ENCODE measurements around the gene NEK10. TPM values are rescaled to one million over a fixed set of nuclear protein-coding genes. Genes with fewer than 3 reads are reported as not detected.

NEK10 gene
- total RNA-seq, 1 experiment from 2014 or later = 1.7 TPM

DNA sequence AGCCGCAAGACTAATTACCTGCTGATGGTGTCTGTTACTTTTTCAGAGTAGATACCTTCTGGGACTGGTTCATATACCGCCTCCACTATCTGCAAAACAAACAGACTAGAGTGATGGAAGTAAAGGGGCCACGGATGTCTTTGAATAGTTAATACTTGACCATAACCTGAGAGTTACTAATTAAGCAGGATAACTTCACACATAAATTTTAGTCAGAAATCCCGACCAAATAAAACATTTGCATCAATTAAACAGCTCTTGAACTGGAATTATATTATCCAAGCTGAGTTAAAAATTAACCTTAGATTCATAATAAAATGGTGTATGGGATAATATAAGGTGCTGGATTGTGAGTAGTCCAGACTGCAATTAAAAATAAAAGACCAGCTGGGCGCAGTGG lies 167.7 kb downstream of the NEK10 start:
- H2AFZ ChIP-seq (ENCODE audit: low read length) = no peak overlapping the region
- H3K9me2 ChIP-seq (replicated peaks; ENCODE audit: low read length) = no peaks in the 10 kb centered on the region
- no peaks in the 10 kb centered on the region for H3K36me3 ChIP-seq (ENCODE audit: low read depth, low read length)
- CTCF ChIA-PET = no interaction called here
- no peaks in the 10 kb centered on the region for H3K9me3 ChIP-seq (ENCODE audit: low read length)
- H3K27me3 ChIP-seq (ENCODE audit: low read length) = peaks cover 10% of the 10 kb centered on the region; the same call in 1 of the 2 replicates
- no peaks in the 10 kb centered on the region for H3F3A ChIP-seq (ENCODE audit: low read length, unreplicated experiment)
- no peaks in the 10 kb centered on the region for H3K4me1 ChIP-seq (ENCODE audit: insufficient read depth, low read length)
- no peak overlapping the region for H3K4me2 ChIP-seq (ENCODE audit: low read length)
- DNase-seq (no peak), ATAC-seq (no peak)
- intact Hi-C loops (cut with micrococcal nuclease) = no loop called here
- no TSS peak for BruUV-seq (replicated peaks)
- H3K4me3 ChIP-seq (ENCODE audit: low read length) = no peak overlapping the region
- H3K79me2 ChIP-seq (ENCODE audit: low read length) = no peaks in the 10 kb centered on the region
- H3K9ac ChIP-seq (ENCODE audit: low read length) = no peak overlapping the region
- POLR2A ChIA-PET (ENCODE audit: unreplicated experiment) = no interaction called here
- H4K20me1 ChIP-seq (ENCODE audit: low read length) = no peaks in the 10 kb centered on the region
- H3K27ac ChIP-seq (ENCODE audit: low read length) = no peak overlapping the region
- no peak for TF ChIP-seq EZH2phosphoT487 (IDR thresholded peaks at IDR 0.05; ENCODE audit: borderline replicate concordance, low read length)
- no peak for TF ChIP-seq EZH2 (IDR thresholded peaks at IDR 0.05; ENCODE audit: low read length, unreplicated experiment)
- TF ChIP-seq, protein P1, sequence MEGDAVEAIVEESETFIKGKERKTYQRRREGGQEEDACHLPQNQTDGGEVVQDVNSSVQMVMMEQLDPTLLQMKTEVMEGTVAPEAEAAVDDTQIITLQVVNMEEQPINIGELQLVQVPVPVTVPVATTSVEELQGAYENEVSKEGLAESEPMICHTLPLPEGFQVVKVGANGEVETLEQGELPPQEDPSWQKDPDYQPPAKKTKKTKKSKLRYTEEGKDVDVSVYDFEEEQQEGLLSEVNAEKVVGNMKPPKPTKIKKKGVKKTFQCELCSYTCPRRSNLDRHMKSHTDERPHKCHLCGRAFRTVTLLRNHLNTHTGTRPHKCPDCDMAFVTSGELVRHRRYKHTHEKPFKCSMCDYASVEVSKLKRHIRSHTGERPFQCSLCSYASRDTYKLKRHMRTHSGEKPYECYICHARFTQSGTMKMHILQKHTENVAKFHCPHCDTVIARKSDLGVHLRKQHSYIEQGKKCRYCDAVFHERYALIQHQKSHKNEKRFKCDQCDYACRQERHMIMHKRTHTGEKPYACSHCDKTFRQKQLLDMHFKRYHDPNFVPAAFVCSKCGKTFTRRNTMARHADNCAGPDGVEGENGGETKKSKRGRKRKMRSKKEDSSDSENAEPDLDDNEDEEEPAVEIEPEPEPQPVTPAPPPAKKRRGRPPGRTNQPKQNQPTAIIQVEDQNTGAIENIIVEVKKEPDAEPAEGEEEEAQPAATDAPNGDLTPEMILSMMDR (conservative IDR thresholded peaks at IDR 0.05; ENCODE audit: low read depth, low read length) = no peak

DNA sequence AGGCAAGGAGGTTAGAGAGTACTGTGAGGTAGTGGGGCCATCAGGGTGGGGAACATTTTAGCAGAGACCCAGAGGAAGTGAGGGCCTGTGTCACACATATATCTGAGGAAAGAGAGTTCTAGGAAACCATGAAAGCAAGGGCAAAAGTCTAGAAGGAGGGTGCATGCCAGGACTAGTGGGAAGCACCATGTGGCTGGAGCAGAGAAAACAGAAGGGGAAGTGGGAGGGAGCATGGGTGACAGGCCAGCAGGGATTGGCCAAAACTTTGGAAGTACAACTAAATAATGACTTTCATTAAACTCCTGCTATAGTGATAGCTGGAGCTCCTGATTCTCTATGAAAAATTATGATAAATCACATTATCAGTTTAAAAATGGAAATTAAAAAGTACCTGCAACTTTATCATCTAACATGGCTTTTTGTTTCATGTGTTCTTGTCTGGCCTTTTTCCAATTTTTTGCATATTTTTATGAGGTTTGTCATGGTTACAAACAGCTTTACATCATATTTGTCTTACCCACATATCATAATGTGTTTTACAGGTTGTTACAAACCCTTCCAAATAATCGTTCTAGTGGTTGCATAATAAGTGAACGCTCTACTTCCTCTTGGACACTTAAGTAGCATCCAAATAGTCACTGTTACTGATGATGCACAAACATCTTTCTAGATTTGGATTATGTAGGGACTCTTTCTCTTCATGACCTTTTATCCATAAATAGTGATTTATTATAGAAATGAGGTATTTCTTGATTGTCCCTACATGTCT lies 168.3 kb downstream of the NEK10 start:
- BruUV-seq (replicated peaks) = no TSS peak
- no peak overlapping the region for H3K27ac ChIP-seq (ENCODE audit: low read length)
- intact Hi-C loops (cut with micrococcal nuclease) = no loop called here
- H4K20me1 ChIP-seq (ENCODE audit: low read length) = no peaks in the 10 kb centered on the region
- peaks cover 10% of the 10 kb centered on the region; the same call in 1 of the 2 replicates for H3K27me3 ChIP-seq (ENCODE audit: low read length)
- no peaks in the 10 kb centered on the region for H3K79me2 ChIP-seq (ENCODE audit: low read length)
- ATAC-seq (no peak), DNase-seq (peak; percentile 19)
- ChIA-PET CTCF (no interaction called here), POLR2A (ENCODE audit: unreplicated experiment) (no interaction called here)
- H3K9me2 ChIP-seq (replicated peaks; ENCODE audit: low read length) = no peaks in the 10 kb centered on the region
- TF ChIP-seq, protein P1 (conservative IDR thresholded peaks at IDR 0.05; ENCODE audit: low read depth, low read length) = no peak
- TF ChIP-seq EZH2phosphoT487 (IDR thresholded peaks at IDR 0.05; ENCODE audit: borderline replicate concordance, low read length) (no peak), EZH2 (IDR thresholded peaks at IDR 0.05; ENCODE audit: low read length, unreplicated experiment) (no peak)
- H3K9me3 ChIP-seq (ENCODE audit: low read length) = no peaks in the 10 kb centered on the region
- H3K4me3 ChIP-seq (ENCODE audit: low read length) = no peak overlapping the region
- H3F3A ChIP-seq (ENCODE audit: low read length, unreplicated experiment) = no peaks in the 10 kb centered on the region
- H3K36me3 ChIP-seq (ENCODE audit: low read depth, low read length) = no peaks in the 10 kb centered on the region
- H3K4me2 ChIP-seq (ENCODE audit: low read length) = no peak overlapping the region
- H3K4me1 ChIP-seq (ENCODE audit: insufficient read depth, low read length) = no peaks in the 10 kb centered on the region
- H2AFZ ChIP-seq (ENCODE audit: low read length) = no peak overlapping the region
- H3K9ac ChIP-seq (ENCODE audit: low read length) = no peak overlapping the region

DNA sequence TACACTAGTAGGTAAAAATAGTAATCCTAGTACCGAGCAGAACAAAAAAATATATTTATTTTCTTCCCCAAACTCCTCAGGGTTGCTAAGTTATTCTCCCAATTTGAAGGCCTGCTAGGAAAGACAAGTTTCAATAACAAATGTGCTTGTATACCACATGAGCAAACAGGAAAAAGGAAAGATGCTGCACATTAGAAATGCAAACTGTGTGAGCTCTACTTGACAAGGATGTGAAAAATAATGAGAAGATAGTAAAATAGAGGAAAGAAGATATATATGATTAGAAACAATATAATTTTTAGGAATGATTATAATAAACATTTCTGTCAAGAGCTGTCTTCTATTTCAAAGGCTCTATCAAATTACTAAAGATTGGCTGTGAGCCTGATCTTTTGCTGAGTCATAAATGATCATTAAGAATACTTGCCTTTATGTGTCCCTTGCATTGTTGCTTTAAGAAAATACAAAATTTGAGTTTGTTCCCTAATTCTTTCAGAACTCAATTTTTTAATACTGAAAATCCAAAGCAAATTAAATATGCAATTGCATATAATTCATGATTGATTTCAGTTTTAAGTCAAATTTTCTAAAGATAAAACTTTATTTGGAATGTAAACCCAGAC lies 174.2 kb downstream of the NEK10 start:
- Histone ChIP-seq H3K27me3 (ENCODE audit: low read length) (no peaks in the 10 kb centered on the region), H3K36me3 (ENCODE audit: low read depth, low read length) (no peaks in the 10 kb centered on the region), H4K20me1 (ENCODE audit: low read length) (no peaks in the 10 kb centered on the region), H3K4me1 (ENCODE audit: insufficient read depth, low read length) (peaks cover 7% of the 10 kb centered on the region), H3K4me3 (ENCODE audit: low read length) (no peak overlapping the region), H3K9me2 (replicated peaks; ENCODE audit: low read length) (no peaks in the 10 kb centered on the region), H2AFZ (ENCODE audit: low read length) (no peak overlapping the region), H3K27ac (ENCODE audit: low read length) (no peak overlapping the region), H3K9ac (ENCODE audit: low read length) (no peak overlapping the region), H3K4me2 (ENCODE audit: low read length) (no peak overlapping the region; the same call in 1 of the 2 replicates), H3K9me3 (ENCODE audit: low read length) (no peaks in the 10 kb centered on the region), H3F3A (ENCODE audit: low read length, unreplicated experiment) (no peaks in the 10 kb centered on the region), H3K79me2 (ENCODE audit: low read length) (no peaks in the 10 kb centered on the region)
- TF ChIP-seq EZH2 (IDR thresholded peaks at IDR 0.05; ENCODE audit: low read length, unreplicated experiment) (no peak), EZH2phosphoT487 (IDR thresholded peaks at IDR 0.05; ENCODE audit: borderline replicate concordance, low read length) (no peak)
- TF ChIP-seq, protein P1 (conservative IDR thresholded peaks at IDR 0.05; ENCODE audit: low read depth, low read length) = no peak
- ChIA-PET CTCF (no interaction called here), POLR2A (ENCODE audit: unreplicated experiment) (no interaction called here)
- DNase-seq (peak; percentile 18), ATAC-seq (no peak)
- intact Hi-C loops (cut with micrococcal nuclease) = no loop called here
- BruUV-seq (replicated peaks) = no TSS peak

Measured in PC-3 (cell line).